Measurements from ENCODE around the gene OLFM3. TPM values are rescaled to one million over a fixed set of nuclear protein-coding genes. Genes with fewer than 3 reads are reported as not detected.

Gene OLFM3
- total RNA-seq, 1 donor from 2014 or later: 3.8 TPM

GRCh38 chr1:101841824-101842223 lies 154.9 kb downstream of the OLFM3 start:
- no peaks in the 10 kb centered on the region for H3K36me3 Mint-ChIP-seq
- no peak for DNase-seq (ENCODE audit: extremely low spot score, unreplicated experiment)
- no peak for TF ChIP-seq CTCF (conservative IDR thresholded peaks at IDR 0.05)
- no peak overlapping the region for H3K27ac Mint-ChIP-seq
- H3K9me3 Mint-ChIP-seq: no peaks in the 10 kb centered on the region
- H3K4me3 Mint-ChIP-seq: no peak overlapping the region
- H3K4me1 Mint-ChIP-seq (ENCODE audit: unreplicated experiment): peaks cover 3% of the 10 kb centered on the region
- peaks cover 17% of the 10 kb centered on the region for H3K27me3 Mint-ChIP-seq

- DNase-seq (ENCODE audit: extremely low spot score, unreplicated experiment): no peak
- H3K4me3 Mint-ChIP-seq: no peak overlapping the region
- H3K27me3 Mint-ChIP-seq: no peaks in the 10 kb centered on the region
- H3K36me3 Mint-ChIP-seq: no peaks in the 10 kb centered on the region
- TF ChIP-seq CTCF (conservative IDR thresholded peaks at IDR 0.05): no peak
- no peaks in the 10 kb centered on the region for H3K9me3 Mint-ChIP-seq
- no peaks in the 10 kb centered on the region for H3K4me1 Mint-ChIP-seq (ENCODE audit: unreplicated experiment)
- no peak overlapping the region for H3K27ac Mint-ChIP-seq
Observed at GRCh38 chr1:101835988-101836387, 160.7 kb downstream of the OLFM3 start.

GRCh38 chr1:101833312-101833711 lies 163.4 kb downstream of the OLFM3 start:
- Mint-ChIP-seq H3K4me3 (no peak overlapping the region), H3K27me3 (no peaks in the 10 kb centered on the region), H3K9me3 (no peaks in the 10 kb centered on the region), H3K4me1 (ENCODE audit: unreplicated experiment) (no peaks in the 10 kb centered on the region), H3K36me3 (no peaks in the 10 kb centered on the region), H3K27ac (no peak overlapping the region)
- no peak for TF ChIP-seq CTCF (conservative IDR thresholded peaks at IDR 0.05)
- DNase-seq (ENCODE audit: extremely low spot score, unreplicated experiment): no peak

GRCh38 chr1:101826416-101826815 lies 170.3 kb downstream of the OLFM3 start:
- Mint-ChIP-seq H3K9me3 (no peaks in the 10 kb centered on the region), H3K4me3 (no peak overlapping the region), H3K27ac (no peak overlapping the region), H3K27me3 (peaks cover 4% of the 10 kb centered on the region), H3K36me3 (no peaks in the 10 kb centered on the region), H3K4me1 (ENCODE audit: unreplicated experiment) (no peaks in the 10 kb centered on the region)
- DNase-seq (ENCODE audit: extremely low spot score, unreplicated experiment): no peak
- no peak for TF ChIP-seq CTCF (conservative IDR thresholded peaks at IDR 0.05)

GRCh38 chr1:101820071-101820470 lies 176.7 kb downstream of the OLFM3 start:
- no peaks in the 10 kb centered on the region for H3K4me1 Mint-ChIP-seq (ENCODE audit: unreplicated experiment)
- peak; percentile 75 for TF ChIP-seq CTCF (conservative IDR thresholded peaks at IDR 0.05)
- no peaks in the 10 kb centered on the region for H3K36me3 Mint-ChIP-seq
- no peak for DNase-seq (ENCODE audit: extremely low spot score, unreplicated experiment)
- peaks cover 4% of the 10 kb centered on the region for H3K27me3 Mint-ChIP-seq
- H3K27ac Mint-ChIP-seq: no peak overlapping the region
- H3K4me3 Mint-ChIP-seq: no peak overlapping the region
- no peaks in the 10 kb centered on the region for H3K9me3 Mint-ChIP-seq

GRCh38 chr1:101816262-101816661 lies 180.5 kb downstream of the OLFM3 start:
- Mint-ChIP-seq H3K4me1 (ENCODE audit: unreplicated experiment) (no peaks in the 10 kb centered on the region), H3K36me3 (no peaks in the 10 kb centered on the region), H3K4me3 (no peak overlapping the region), H3K27me3 (no peaks in the 10 kb centered on the region), H3K27ac (no peak overlapping the region), H3K9me3 (no peaks in the 10 kb centered on the region)
- no peak for DNase-seq (ENCODE audit: extremely low spot score, unreplicated experiment)
- TF ChIP-seq CTCF (conservative IDR thresholded peaks at IDR 0.05): no peak

Measured in type B pancreatic cell (in vitro differentiated cells).